SK-N-SH (cell line): Measurements from ENCODE around the gene CD248. TPM values are rescaled to one million over a fixed set of nuclear protein-coding genes. Genes with fewer than 3 reads are reported as not detected.

Experiments
- CTCF ChIA-PET: fragments of 300-600, 350-600 bp; formaldehyde crosslinking; extraction: SDS; loops from one replicate; lab custom pipeline; 2021; lab: Yijun Ruan, JAX
- POLR2A ChIA-PET: fragments of 350-600 bp; sonication (Branson Sonifier 250); formaldehyde crosslinking; extraction: SDS; loops from one replicate; lab custom pipeline; 2020; ENCODE audit warnings: antibody characterized with exemption, inconsistent platforms; lab: Yijun Ruan, JAX
- DNase-seq: peaks from one replicate; pipeline ENCODE4 v3.0.0; 2012
- H2AFZ ChIP-seq: fragments of 200-600 bp; sonication (generic); 2 replicates; pipeline ENCODE4 v1.8.1; 2016; ENCODE audit warnings: antibody characterized with exemption, mild to moderate bottlenecking, low read depth
- H3F3A ChIP-seq: fragments of 200-600 bp; sonication (generic); replicated peaks from 2 replicates; pipeline ENCODE3; 2016; ENCODE audit warnings: antibody characterized with exemption, mild to moderate bottlenecking; ENCODE audit not compliant: insufficient read depth
- H3K27ac ChIP-seq, 2 experiments: fragments of 200-500 bp in 1 of 2; fragments of 200-600 bp in 1 of 2; sonication (Bioruptor generic) in 1 of 2; sonication (generic), shearing (Covaris generic) in 1 of 2; 2 replicates each; pipeline versions ENCODE4 v1.5.1 to v1.6.1; 2014 to 2016; ENCODE audit warnings: low read depth in 2 of 2, inconsistent platforms in 1 of 2, low read length in 1 of 2, mild to moderate bottlenecking in 1 of 2, mixed read lengths in 1 of 2
- H3K27me3 ChIP-seq: fragments of 200-600 bp; sonication (generic), shearing (Covaris generic); 2 replicates; pipeline ENCODE4 v1.6.1; 2016; ENCODE audit warnings: mixed run types; ENCODE audit not compliant: insufficient read depth
- H3K36me3 ChIP-seq, 2 experiments: fragments of 200-500 bp in 1 of 2; fragments of 200-600 bp in 1 of 2; sonication (Bioruptor generic) in 1 of 2; sonication (generic) in 1 of 2; replicated peaks in 1 of 2; 2 replicates each; pipeline versions ENCODE3 to v1.5.1; 2014 to 2016; ENCODE audit warnings: low read length in 1 of 2, mild to moderate bottlenecking in 1 of 2; ENCODE audit not compliant: insufficient read depth in 2 of 2, control insufficient read depth in 1 of 2
- H3K4me1 ChIP-seq, 2 experiments: fragments of 200-500 bp in 1 of 2; fragments of 200-600 bp in 1 of 2; sonication (Bioruptor generic) in 1 of 2; sonication (generic), shearing (Covaris generic) in 1 of 2; 2 replicates each; pipeline versions ENCODE4 v1.5.1 to v1.6.1; 2014 to 2016; ENCODE audit warnings: low read depth in 1 of 2, low read length in 1 of 2, mixed run types in 1 of 2; ENCODE audit not compliant: insufficient read depth in 2 of 2, control insufficient read depth in 1 of 2
- H3K4me2 ChIP-seq: fragments of 200-600 bp; sonication (generic), shearing (Covaris generic); 2 replicates; pipeline ENCODE4 v1.6.1; 2017; ENCODE audit warnings: mixed run types
- H3K4me3 ChIP-seq, 2 experiments: fragments of 200-500 bp in 1 of 2; fragments of 200-600 bp in 1 of 2; sonication (Bioruptor generic) in 1 of 2; sonication (generic), shearing (Covaris generic) in 1 of 2; 2 replicates each; pipeline versions ENCODE4 v1.5.1 to v1.8.1; 2014 to 2016; ENCODE audit warnings: low read depth in 2 of 2, inconsistent platforms in 1 of 2, low read length in 1 of 2, mild to moderate bottlenecking in 1 of 2, mixed read lengths in 1 of 2, moderate library complexity in 1 of 2
- H3K79me2 ChIP-seq: fragments of 200-600 bp; sonication (generic); 2 replicates; pipeline ENCODE4 v1.8.1; 2017; ENCODE audit warnings: mild to moderate bottlenecking; ENCODE audit not compliant: insufficient read depth
- H3K9ac ChIP-seq: fragments of 200-600 bp; sonication (generic); 2 replicates; pipeline ENCODE4 v1.6.1; 2017; ENCODE audit warnings: mixed run types
- H3K9me2 ChIP-seq: fragments of 200-600 bp; sonication (generic); 2 replicates; pipeline ENCODE4 v1.6.1; 2017; ENCODE audit warnings: mixed run types
- H3K9me3 ChIP-seq: fragments of 200-600 bp; sonication (generic); 2 replicates; pipeline ENCODE4 v1.6.1; 2017; ENCODE audit warnings: mixed run types, mild to moderate bottlenecking, moderate library complexity
- H4K20me1 ChIP-seq: fragments of 200-600 bp; sonication (generic); 2 replicates; pipeline ENCODE4 v1.6.1; 2017; ENCODE audit warnings: mild to moderate bottlenecking, mixed run types; ENCODE audit not compliant: insufficient read depth
- EP300 ChIP-seq, 2 experiments: IDR thresholded peaks; 2 replicates each; pipeline versions ENCODE4 v1.4.0 to v1.6.1; 2012; ENCODE audit warnings: borderline replicate concordance in 1 of 2, low read depth in 1 of 2, low read length in 1 of 2
- JUND ChIP-seq: IDR thresholded peaks from 2 replicates; pipeline ENCODE4 v1.4.0; 2012
- MEF2A ChIP-seq: IDR thresholded peaks from 2 replicates; pipeline ENCODE4 v1.4.0; 2012; ENCODE audit warnings: low read depth, borderline replicate concordance
- MXI1 ChIP-seq: IDR thresholded peaks from 2 replicates; pipeline ENCODE4 v1.6.1; 2012; ENCODE audit warnings: mild to moderate bottlenecking, low read depth, low read length, improper control_type of control experiment
- NFIC ChIP-seq: IDR thresholded peaks from 2 replicates; pipeline ENCODE4 v1.4.0; 2012; ENCODE audit warnings: borderline replicate concordance
- NRF1 ChIP-seq: IDR thresholded peaks from 2 replicates; pipeline ENCODE4 v1.6.1; 2012; ENCODE audit warnings: low read depth, mild to moderate bottlenecking, low read length
- POLR2AphosphoS5 ChIP-seq: IDR thresholded peaks from 2 replicates; pipeline ENCODE4 v1.6.1; 2012; ENCODE audit warnings: low read depth, low read length
- RAD21 ChIP-seq: IDR thresholded peaks from 2 replicates; pipeline ENCODE4 v1.6.1; 2012; ENCODE audit warnings: mild to moderate bottlenecking, low read length
- RCOR1 ChIP-seq: fragments of 150-350 bp; IDR thresholded peaks from 2 replicates; pipeline ENCODE4 v1.6.1; 2017; ENCODE audit warnings: antibody characterized with exemption, low read length
- SIN3A ChIP-seq: IDR thresholded peaks from 2 replicates; pipeline ENCODE4 v1.6.1; 2012; ENCODE audit warnings: low read depth, mild to moderate bottlenecking, low read length, moderate library complexity, borderline replicate concordance
- YY1 ChIP-seq: IDR thresholded peaks from 2 replicates; pipeline ENCODE4 v1.4.0; 2012; ENCODE audit warnings: low read depth, mild to moderate bottlenecking
- WGBS: methylation state at CpG from one replicate; pipeline ENCODE4 v1.1.6; 2017; ENCODE audit warnings: low lambda C conversion rate; 5-methylcytosine and 5-hydroxymethylcytosine counted together
- polyA plus RNA-seq, 3 experiments: library from polyadenylated mRNA; depleted of rRNA; stranded (reverse); fragments of >200 nt; gene quantifications; 2 replicates each; pipeline ENCODE4 v1.2.3, GENCODE V29; 2012
- TF ChIP-seq, protein P1 (sequence below): IDR thresholded peaks from 2 replicates; pipeline ENCODE4 v1.6.1; 2012; ENCODE audit warnings: mild to moderate bottlenecking, low read depth, low read length, moderate library complexity
- TF ChIP-seq, protein P2 (sequence below): IDR thresholded peaks from 2 replicates; pipeline ENCODE4 v1.4.0; 2012; ENCODE audit warnings: low read depth, borderline replicate concordance
- TF ChIP-seq, protein P3 (sequence below): IDR thresholded peaks from 2 replicates; pipeline ENCODE4 v1.4.0; 2012; ENCODE audit warnings: low read depth

The CD248 gene
- polyA plus RNA-seq, 1 of the 3 experiments (the other 2 are of a cell fraction), result 7.7 TPM

DNA sequence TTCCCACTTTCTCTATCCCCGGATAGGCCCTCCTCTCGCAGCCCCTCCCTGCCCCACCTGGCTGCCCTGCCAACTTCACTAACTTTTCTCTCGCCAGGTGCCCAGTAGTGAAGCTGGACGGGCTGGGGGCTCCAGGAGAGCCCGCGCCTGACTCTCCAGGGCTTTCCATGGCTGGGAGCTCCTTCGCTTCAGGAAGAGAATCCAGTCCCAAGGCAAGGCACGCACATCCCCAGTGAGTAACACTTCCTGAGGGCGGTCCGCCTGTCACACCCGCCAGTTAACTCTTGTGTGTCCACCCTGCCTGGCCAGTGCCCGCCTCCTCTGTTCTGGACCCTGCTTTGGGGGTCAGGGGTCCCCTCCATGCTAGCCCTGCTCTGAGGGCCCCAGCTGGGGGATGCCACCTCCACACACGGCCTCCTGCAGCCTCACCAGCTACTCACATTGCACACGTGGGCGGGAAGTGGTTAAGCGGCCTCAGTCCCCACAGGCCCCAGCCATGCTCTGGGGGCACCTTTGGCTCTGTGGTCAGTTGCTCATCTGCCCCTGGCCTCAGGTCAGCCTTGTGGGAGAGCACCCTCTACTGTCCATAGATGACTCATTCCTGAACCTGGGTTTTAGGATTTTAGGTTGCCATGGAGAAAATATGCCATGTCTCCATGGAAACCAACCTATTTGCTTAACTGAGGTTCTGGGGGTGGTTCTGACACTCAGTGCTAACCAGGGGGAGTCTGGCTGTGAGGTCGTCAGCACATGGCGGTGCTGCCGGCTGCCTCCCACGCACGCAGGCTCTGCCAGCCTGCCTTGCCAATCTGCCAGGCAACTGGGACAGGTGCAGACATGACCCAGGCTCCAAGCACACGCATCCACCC, 19.6 kb upstream of the CD248 start, which contains the start of gene RIN1 (continued):
- TF ChIP-seq, protein P1, sequence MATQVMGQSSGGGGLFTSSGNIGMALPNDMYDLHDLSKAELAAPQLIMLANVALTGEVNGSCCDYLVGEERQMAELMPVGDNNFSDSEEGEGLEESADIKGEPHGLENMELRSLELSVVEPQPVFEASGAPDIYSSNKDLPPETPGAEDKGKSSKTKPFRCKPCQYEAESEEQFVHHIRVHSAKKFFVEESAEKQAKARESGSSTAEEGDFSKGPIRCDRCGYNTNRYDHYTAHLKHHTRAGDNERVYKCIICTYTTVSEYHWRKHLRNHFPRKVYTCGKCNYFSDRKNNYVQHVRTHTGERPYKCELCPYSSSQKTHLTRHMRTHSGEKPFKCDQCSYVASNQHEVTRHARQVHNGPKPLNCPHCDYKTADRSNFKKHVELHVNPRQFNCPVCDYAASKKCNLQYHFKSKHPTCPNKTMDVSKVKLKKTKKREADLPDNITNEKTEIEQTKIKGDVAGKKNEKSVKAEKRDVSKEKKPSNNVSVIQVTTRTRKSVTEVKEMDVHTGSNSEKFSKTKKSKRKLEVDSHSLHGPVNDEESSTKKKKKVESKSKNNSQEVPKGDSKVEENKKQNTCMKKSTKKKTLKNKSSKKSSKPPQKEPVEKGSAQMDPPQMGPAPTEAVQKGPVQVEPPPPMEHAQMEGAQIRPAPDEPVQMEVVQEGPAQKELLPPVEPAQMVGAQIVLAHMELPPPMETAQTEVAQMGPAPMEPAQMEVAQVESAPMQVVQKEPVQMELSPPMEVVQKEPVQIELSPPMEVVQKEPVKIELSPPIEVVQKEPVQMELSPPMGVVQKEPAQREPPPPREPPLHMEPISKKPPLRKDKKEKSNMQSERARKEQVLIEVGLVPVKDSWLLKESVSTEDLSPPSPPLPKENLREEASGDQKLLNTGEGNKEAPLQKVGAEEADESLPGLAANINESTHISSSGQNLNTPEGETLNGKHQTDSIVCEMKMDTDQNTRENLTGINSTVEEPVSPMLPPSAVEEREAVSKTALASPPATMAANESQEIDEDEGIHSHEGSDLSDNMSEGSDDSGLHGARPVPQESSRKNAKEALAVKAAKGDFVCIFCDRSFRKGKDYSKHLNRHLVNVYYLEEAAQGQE, result peak; percentile 49; the same call in 1 of the 2 replicates
- TF ChIP-seq RAD21 (peak; percentile 81), MXI1 (peak; percentile 81; the same call in 1 of the 2 replicates), NRF1 (no peak), NFIC (0 out of 2 replicates have a peak, but pooled peaks have one; percentile 45), JUND (peak; percentile 77), RCOR1 (no peak), YY1 (no peak; the same call in none of the 2 replicates)
- TF ChIP-seq, protein P2, sequence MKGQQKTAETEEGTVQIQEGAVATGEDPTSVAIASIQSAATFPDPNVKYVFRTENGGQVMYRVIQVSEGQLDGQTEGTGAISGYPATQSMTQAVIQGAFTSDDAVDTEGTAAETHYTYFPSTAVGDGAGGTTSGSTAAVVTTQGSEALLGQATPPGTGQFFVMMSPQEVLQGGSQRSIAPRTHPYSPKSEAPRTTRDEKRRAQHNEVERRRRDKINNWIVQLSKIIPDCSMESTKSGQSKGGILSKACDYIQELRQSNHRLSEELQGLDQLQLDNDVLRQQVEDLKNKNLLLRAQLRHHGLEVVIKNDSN, result peak; percentile 63; the same call in 1 of the 2 replicates

- Histone ChIP-seq H3K27me3 (no peaks in the 10 kb centered on the region), H3F3A (peaks cover 10% of the 10 kb centered on the region), H4K20me1 (no peaks in the 10 kb centered on the region; the same call in 1 of the 2 replicates), H2AFZ (no peak overlapping the region), H3K4me2 (peak overlapping the region; percentile 90), H3K9me2 (no peaks in the 10 kb centered on the region), H3K27ac (peak overlapping the region; percentile 94), H3K9ac (peak overlapping the region; percentile 87), H3K4me1 (peaks cover 27 to 44% of the 10 kb centered on the region in 2 experiments), H3K9me3 (no peaks in the 10 kb centered on the region), H3K4me3 (peak overlapping the region; percentile 68 to 69), H3K79me2 (peaks cover 17% of the 10 kb centered on the region)
- WGBS, result 44% methylated on average over 8 of the region's 35 CpGs
- DNase-seq, result peak; percentile 81
- ChIA-PET CTCF (interaction anchor here (0.6 to 8.8 kb wide), 23 partner anchors 9 to 446 kb away, joined by 3 to 280 read pairs (median 4); partner anchors contain the start of genes B4GAT1, BRMS1, CD248 and RAB1B), POLR2A (interaction anchor here (0.7 to 3.2 kb wide), 6 partner anchors 9 to 85 kb away, joined by 3 to 33 read pairs (median 4); partner anchors contain the start of genes BRMS1, NPAS4, RAB1B and SLC29A2)
- TF ChIP-seq SIN3A (0 out of 2 replicates have a peak, but pooled peaks have one; percentile 19), MXI1 (peak; percentile 38; the same call in 1 of the 2 replicates), MEF2A (no peak), POLR2AphosphoS5 (peak; percentile 24), EP300 (IDR thresholded peaks at IDR 0.05; ENCODE audit: borderline replicate concordance in 1 of 2, low read depth in 1 of 2, low read length in 1 of 2) (no peak)
- TF ChIP-seq, protein P3, sequence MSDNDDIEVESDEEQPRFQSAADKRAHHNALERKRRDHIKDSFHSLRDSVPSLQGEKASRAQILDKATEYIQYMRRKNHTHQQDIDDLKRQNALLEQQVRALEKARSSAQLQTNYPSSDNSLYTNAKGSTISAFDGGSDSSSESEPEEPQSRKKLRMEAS, result peak; percentile 88
- TF ChIP-seq, all 33 proteins: peak for 4
- peaks cover 15 to 47% of the 10 kb centered on the region in 2 experiments for H3K36me3 ChIP-seq
These were observed 18.8 kb upstream of the CD248 start for GRCh38 chr11:66335531-66336233.
